ENCODE data around the gene ATF4.

ATF4 gene

GRCh38 chr22:39520226-39521105, at the start of gene ATF4:
Gene ATF4, plus strand, starts transcription at chr22:39520562. Its CDS starts 884 bp downstream, at chr22:39521446.
- peak; percentile 71 to 87 for DNase-seq

GRCh38 chr22:39471381-39472141, 48.8 kb upstream of the ATF4 start:
- no peak for DNase-seq

GRCh38 chr22:39472570-39473556, 47.5 kb upstream of the ATF4 start:
- DNase-seq, result no peak

- DNase-seq, result no peak
Observed at GRCh38 chr22:39473851-39474250, 46.5 kb upstream of the ATF4 start.

GRCh38 chr22:39474351-39475111, 45.8 kb upstream of the ATF4 start:
- no peak for DNase-seq

GRCh38 chr22:39475337-39475736, 45.0 kb upstream of the ATF4 start:
- no peak for DNase-seq

- DNase-seq, result no peak
Observed at GRCh38 chr22:39475902-39476301, 44.5 kb upstream of the ATF4 start.

GRCh38 chr22:39476664-39477063, 43.7 kb upstream of the ATF4 start:
- DNase-seq, result no peak

GRCh38 chr22:39477542-39477941, 42.8 kb upstream of the ATF4 start:
- DNase-seq, result no peak

GRCh38 chr22:39478441-39478850, 41.9 kb upstream of the ATF4 start:
- no peak for DNase-seq

- no peak for DNase-seq
Observed at GRCh38 chr22:39479254-39479653, 41.1 kb upstream of the ATF4 start.

- no peak for DNase-seq
Observed at GRCh38 chr22:39480557-39480956, 39.8 kb upstream of the ATF4 start.

- DNase-seq, result no peak
Observed at GRCh38 chr22:39481054-39481453, 39.3 kb upstream of the ATF4 start.

GRCh38 chr22:39481595-39481994, 38.8 kb upstream of the ATF4 start:
- no peak for DNase-seq

- DNase-seq, result no peak
Observed at GRCh38 chr22:39482768-39483167, 37.6 kb upstream of the ATF4 start.

GRCh38 chr22:39486951-39487825, 33.2 kb upstream of the ATF4 start:
- DNase-seq, result no peak

GRCh38 chr22:39487826-39488520, 32.4 kb upstream of the ATF4 start:
- DNase-seq, result no peak

- no peak for DNase-seq
Observed at GRCh38 chr22:39488563-39489083, 31.7 kb upstream of the ATF4 start.

- no peak for DNase-seq
Observed at GRCh38 chr22:39489094-39490068, 31.0 kb upstream of the ATF4 start.
